Endothelial cell of umbilical vein (primary cell): ENCODE results near the gene TPSG1. TPM values are rescaled to one million over a fixed set of nuclear protein-coding genes. Genes with fewer than 3 reads are reported as not detected.
A peak's percentile ranks its signal among the peaks of the same experiment; 100 is the strongest.

Experiments used
- BruUV-seq: library from RNA; stranded (reverse); fragments of 400-500 nt; replicated peaks from 2 replicates; lab custom pipeline; 2021; lab: Mats Ljungman, UMichigan
- CTCF ChIA-PET: fragments of 300-600, 350-600 bp; sonication (Branson Sonifier 250); formaldehyde crosslinking; loops from one replicate; lab custom pipeline; 2021; ENCODE audit warnings: antibody characterized with exemption, inconsistent platforms; lab: Charles Lee
- POLR2A ChIA-PET: fragments of 300-600, 350-600 bp; sonication (Branson Sonifier 250); formaldehyde crosslinking; loops from one replicate; lab custom pipeline; 2021; ENCODE audit warnings: antibody characterized with exemption, inconsistent platforms; lab: Charles Lee
- DNase-seq: peaks from one replicate; pipeline ENCODE4 v3.0.0-alpha.2; 2011; ENCODE audit warnings: low read depth, low spot score
- FAIRE-seq: peaks from 2 replicates; lab custom pipeline; 2011; peaks lifted over from hg19 to GRCh38; lab: Jason Lieb, UNC
- H2AFZ ChIP-seq: 2 replicates; pipeline ENCODE4 v1.6.0; 2012; ENCODE audit warnings: low read depth, low read length, control low read depth, inconsistent platforms
- H3K27ac ChIP-seq: 2 replicates; pipeline ENCODE4 v1.5.1; 2011; ENCODE audit warnings: low read depth, mild to moderate bottlenecking, control low read depth, low read length, moderate library complexity; ENCODE audit not compliant: insufficient read depth
- H3K27me3 ChIP-seq, 2 experiments: 2 replicates each; pipeline versions ENCODE4 v1.6.0 to v1.6.1; 2011; ENCODE audit warnings: low read length in 2 of 2, mixed read lengths in 1 of 2; ENCODE audit not compliant: control insufficient read depth in 2 of 2, insufficient read depth in 2 of 2
- H3K36me3 ChIP-seq, 2 experiments: 2 replicates in 1 of 2; 3 replicates in 1 of 2; pipeline ENCODE4 v1.5.1; 2011; ENCODE audit warnings: low read length in 2 of 2, mild to moderate bottlenecking in 1 of 2, moderate library complexity in 1 of 2; ENCODE audit not compliant: control insufficient read depth in 2 of 2, insufficient read depth in 2 of 2; ENCODE audit errors: extremely low read depth in 1 of 2
- H3K4me1 ChIP-seq: 3 replicates; pipeline ENCODE4 v1.5.1; 2011; ENCODE audit warnings: mild to moderate bottlenecking, low read length; ENCODE audit not compliant: control insufficient read depth, insufficient read depth; ENCODE audit errors: extremely low read depth
- H3K4me2 ChIP-seq: 2 replicates; pipeline ENCODE4 v1.6.1; 2011; ENCODE audit warnings: low read length, control low read depth, mixed read lengths; ENCODE audit not compliant: insufficient read depth
- H3K4me3 ChIP-seq, 3 experiments: fragments of 200-600 bp in 1 of 3; sonication (generic), shearing (Covaris generic) in 1 of 3; replicated peaks in 1 of 3; 2 replicates each; pipeline ENCODE4 v1.5.1; 2011 to 2016; ENCODE audit warnings: control low read depth in 3 of 3, low read length in 3 of 3, mild to moderate bottlenecking in 2 of 3, inconsistent platforms in 1 of 3, low read depth in 1 of 3, moderate library complexity in 1 of 3; ENCODE audit not compliant: insufficient read depth in 1 of 3
- H3K79me2 ChIP-seq: 2 replicates; pipeline ENCODE4 v1.6.0; 2012; ENCODE audit warnings: low read length, inconsistent platforms; ENCODE audit not compliant: control insufficient read depth, insufficient read depth
- H3K9ac ChIP-seq: replicated peaks from 2 replicates; pipeline ENCODE3; 2011; ENCODE audit warnings: low read length, control low read depth; ENCODE audit not compliant: insufficient read depth; ENCODE audit errors: extremely low read depth
- H3K9me1 ChIP-seq: replicated peaks from 3 replicates; pipeline ENCODE4 v1.6.0; 2011; ENCODE audit warnings: mild to moderate bottlenecking, low read length; ENCODE audit not compliant: control insufficient read depth, insufficient read depth; ENCODE audit errors: extremely low read depth
- H3K9me3 ChIP-seq: replicated peaks from 2 replicates; pipeline ENCODE4 v1.5.1; 2012; ENCODE audit warnings: low read length, inconsistent platforms; ENCODE audit not compliant: control insufficient read depth, insufficient read depth
- H4K20me1 ChIP-seq: replicated peaks from 2 replicates; pipeline ENCODE3; 2011; ENCODE audit warnings: mild to moderate bottlenecking, low read length; ENCODE audit not compliant: control insufficient read depth, insufficient read depth; ENCODE audit errors: extremely low read depth
- EZH2 ChIP-seq: IDR thresholded peaks from 2 replicates; pipeline ENCODE4 v1.6.1; 2012; ENCODE audit warnings: borderline replicate concordance, low read depth, mild to moderate bottlenecking, moderate library complexity, low read length, inconsistent platforms; ENCODE audit not compliant: severe bottlenecking
- FOS ChIP-seq: IDR thresholded peaks from 2 replicates; pipeline ENCODE4 v1.6.1; 2011; ENCODE audit warnings: mild to moderate bottlenecking, low read length, moderate library complexity, borderline replicate concordance; ENCODE audit not compliant: insufficient read depth
- JUN ChIP-seq: IDR thresholded peaks from 2 replicates; pipeline ENCODE4 v1.6.1; 2011; ENCODE audit warnings: borderline replicate concordance, low read depth; ENCODE audit not compliant: insufficient read length, insufficient read depth
- POLR2A ChIP-seq: IDR thresholded peaks from 2 replicates; pipeline ENCODE4 v1.6.1; 2012; ENCODE audit warnings: low read depth, mild to moderate bottlenecking, control low read depth, low read length
- dilution Hi-C: fragments of 300-500 bp; cut with MboI; formaldehyde crosslinking; loops from one replicate; pipeline ENCODE4 v1.15.0; 2019; ENCODE audit warnings: low sequenced_read_pairs; ENCODE audit not compliant: extremely low pct_ligation_motif_present
- intact Hi-C: fragments of 100-400 bp; cut with micrococcal nuclease; formaldehyde crosslinking; loops from one replicate; pipeline ENCODE4 v1.10.0; 2022
- polyA plus RNA-seq, 4 experiments: library from polyadenylated mRNA; depleted of rRNA in 3 of 4; stranded (reverse) in 3 of 4; unstranded in 1 of 4; fragments of >200 nt; gene quantifications; 2 replicates each; pipeline versions ENCODE4 v1.2.1 to v1.2.3, GENCODE V29; 2011 to 2012; ENCODE audit warnings: missing spikeins in 1 of 4
- total RNA-seq: library from RNA; stranded (reverse); gene quantifications from 2 replicates; pipeline ENCODE4 v1.2.3, GENCODE V29; 2021

TPSG1 gene
- total and polyA plus RNA-seq, 2 donors (not counting 3 experiments of a cell fraction or from before 2014, with no cell fraction given) = not detected

- H3K9ac ChIP-seq = no peak overlapping the region
- no peaks in the 10 kb centered on the region for H3K79me2 ChIP-seq
- no peaks in the 10 kb centered on the region for H3K36me3 ChIP-seq
- no peak for TF ChIP-seq POLR2A
- no peak for TF ChIP-seq JUN
- no peak for TF ChIP-seq EZH2
- no peak for DNase-seq
- peaks cover 21 to 25% of the 10 kb centered on the region in 2 experiments for H3K27me3 ChIP-seq
- no peaks in the 10 kb centered on the region for H3K9me3 ChIP-seq
- dilution Hi-C loops = no loop called here
- H3K4me2 ChIP-seq = no peak overlapping the region
- FAIRE-seq = no peak
- no peak overlapping the region for H2AFZ ChIP-seq
- no peaks in the 10 kb centered on the region for H4K20me1 ChIP-seq
- intact Hi-C loops = no loop called here
- H3K4me1 ChIP-seq = no peaks in the 10 kb centered on the region
- ChIA-PET POLR2A (no interaction called here), CTCF (interaction anchor here (0.7 to 0.9 kb wide), 2 partner anchors 13 to 37 kb away, joined by 3 read pairs; no protein-coding TSS in a partner anchor)
- BruUV-seq = no TSS peak
- H3K4me3 ChIP-seq = no peak overlapping the region
- no peak overlapping the region for H3K27ac ChIP-seq
- no peaks in the 10 kb centered on the region for H3K9me1 ChIP-seq
Measured at GRCh38 chr16:1262210-1262845, 37.3 kb upstream of the TPSG1 start.

DNA sequence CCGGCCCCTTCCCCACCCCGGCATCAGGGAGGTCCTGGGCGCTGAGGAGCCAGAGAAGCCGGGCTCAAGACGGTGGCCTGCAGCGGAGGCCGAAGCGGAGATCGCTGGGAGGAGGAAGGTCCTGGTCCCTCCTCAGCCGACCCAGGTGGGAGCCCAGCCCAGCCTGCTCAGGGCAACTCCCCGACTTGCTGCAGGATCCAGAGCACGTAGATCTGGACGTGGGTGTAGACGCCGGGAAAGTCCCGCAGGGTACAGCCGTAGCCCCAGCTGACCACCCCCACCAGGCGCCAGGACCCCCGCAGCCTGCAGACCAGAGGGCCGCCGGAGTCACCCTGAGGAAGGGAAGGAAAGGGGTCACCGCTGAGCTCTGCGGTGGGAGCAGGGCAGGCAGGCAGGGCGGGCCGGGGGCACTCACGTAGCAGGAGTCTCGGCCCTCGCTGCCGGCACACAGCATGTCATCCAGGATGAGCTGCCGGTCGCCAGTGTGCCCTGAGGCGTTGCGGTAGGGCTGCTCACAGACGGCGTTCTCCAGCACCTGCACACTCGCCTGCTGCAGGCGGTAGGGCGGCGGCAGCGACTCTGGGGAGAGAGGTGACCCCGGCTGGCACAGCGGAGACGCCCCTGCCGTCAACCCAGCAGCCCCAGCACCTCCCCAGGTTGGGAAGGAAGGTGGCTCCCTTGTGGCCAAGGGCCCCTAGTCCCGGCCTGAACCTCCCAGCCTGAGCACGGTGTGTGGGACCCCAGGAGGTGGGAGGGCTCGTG is 36.2 kb upstream of the TPSG1 start:
- no TSS peak for BruUV-seq
- FAIRE-seq = no peak
- no peak overlapping the region for H3K4me3 ChIP-seq

More for the DNA sequence above, 36.2 kb upstream of the TPSG1 start:
- H3K79me2 ChIP-seq = no peaks in the 10 kb centered on the region
- dilution Hi-C loops (no loop called here), intact Hi-C loops (no loop called here)
- H4K20me1 ChIP-seq = no peaks in the 10 kb centered on the region
- no peaks in the 10 kb centered on the region for H3K9me3 ChIP-seq
- H3K9ac ChIP-seq = no peak overlapping the region
- no peak overlapping the region for H2AFZ ChIP-seq
- H3K27ac ChIP-seq = no peak overlapping the region
- DNase-seq = no peak
- TF ChIP-seq FOS (no peak), EZH2 (peak; percentile 44)
- no peak overlapping the region for H3K4me2 ChIP-seq
- no peaks in the 10 kb centered on the region for H3K4me1 ChIP-seq
- POLR2A ChIA-PET = interaction anchor here (0.6 kb wide), 1 partner anchor 612 kb away, joined by 3 read pairs; no protein-coding TSS in a partner anchor
- no peaks in the 10 kb centered on the region for H3K9me1 ChIP-seq
- no peaks in the 10 kb centered on the region for H3K36me3 ChIP-seq
- CTCF ChIA-PET = interaction anchor here (0.7 kb wide), 1 partner anchor 38 kb away, joined by 3 read pairs; no protein-coding TSS in a partner anchor
- peaks cover 21 to 25% of the 10 kb centered on the region in 2 experiments for H3K27me3 ChIP-seq
